Measurements from ENCODE around the gene NDNF. TPM values are rescaled to one million over a fixed set of nuclear protein-coding genes. Genes with fewer than 3 reads are reported as not detected.

NDNF gene, protein sequence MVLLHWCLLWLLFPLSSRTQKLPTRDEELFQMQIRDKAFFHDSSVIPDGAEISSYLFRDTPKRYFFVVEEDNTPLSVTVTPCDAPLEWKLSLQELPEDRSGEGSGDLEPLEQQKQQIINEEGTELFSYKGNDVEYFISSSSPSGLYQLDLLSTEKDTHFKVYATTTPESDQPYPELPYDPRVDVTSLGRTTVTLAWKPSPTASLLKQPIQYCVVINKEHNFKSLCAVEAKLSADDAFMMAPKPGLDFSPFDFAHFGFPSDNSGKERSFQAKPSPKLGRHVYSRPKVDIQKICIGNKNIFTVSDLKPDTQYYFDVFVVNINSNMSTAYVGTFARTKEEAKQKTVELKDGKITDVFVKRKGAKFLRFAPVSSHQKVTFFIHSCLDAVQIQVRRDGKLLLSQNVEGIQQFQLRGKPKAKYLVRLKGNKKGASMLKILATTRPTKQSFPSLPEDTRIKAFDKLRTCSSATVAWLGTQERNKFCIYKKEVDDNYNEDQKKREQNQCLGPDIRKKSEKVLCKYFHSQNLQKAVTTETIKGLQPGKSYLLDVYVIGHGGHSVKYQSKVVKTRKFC
- total RNA-seq: 45.2 TPM

DNA sequence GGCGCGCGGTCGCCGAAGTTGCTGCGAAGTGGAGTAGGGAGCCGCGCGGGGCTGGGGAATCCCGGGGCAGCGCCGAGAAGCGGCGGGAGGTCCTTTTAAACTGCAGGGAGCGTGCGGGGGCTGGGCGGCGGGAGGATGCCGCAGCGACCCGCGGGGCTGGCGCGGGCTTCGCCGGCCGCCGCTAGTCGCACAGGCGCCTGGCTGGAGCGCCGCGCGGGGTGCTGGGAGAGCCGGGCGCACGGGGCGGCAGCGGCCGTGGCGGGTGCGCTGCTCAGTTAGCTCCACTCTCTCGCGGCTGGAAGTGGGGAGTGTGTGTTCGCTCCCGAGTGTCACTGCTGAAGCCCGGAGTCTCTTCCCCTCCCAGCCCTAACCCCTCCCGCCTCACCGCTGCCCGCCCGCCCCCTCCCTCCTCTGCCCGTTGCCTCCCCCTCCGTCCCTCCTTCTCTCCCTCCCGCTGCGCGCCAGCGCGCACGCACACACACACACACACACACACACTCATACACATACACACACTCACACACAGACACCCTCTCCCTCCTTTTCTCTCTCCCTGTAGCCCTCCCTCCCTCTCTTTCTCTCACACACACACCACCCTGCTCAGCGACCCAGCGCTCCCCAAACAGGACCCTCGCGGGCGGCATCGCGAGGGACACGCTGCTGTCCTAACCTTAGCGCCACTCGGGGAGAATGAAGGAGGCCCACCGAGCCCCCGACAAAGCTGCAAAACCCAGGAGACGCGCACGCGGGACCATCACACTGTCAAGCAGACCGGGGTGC is at the start of gene NDNF:
Gene NDNF, minus strand, starts transcription at position 312 of the 780 bp plus-strand sequence. CDS start 26,698 bp downstream, outside the sequence.
- peak; percentile 75 for DNase-seq (ENCODE audit: low spot score)

DNA sequence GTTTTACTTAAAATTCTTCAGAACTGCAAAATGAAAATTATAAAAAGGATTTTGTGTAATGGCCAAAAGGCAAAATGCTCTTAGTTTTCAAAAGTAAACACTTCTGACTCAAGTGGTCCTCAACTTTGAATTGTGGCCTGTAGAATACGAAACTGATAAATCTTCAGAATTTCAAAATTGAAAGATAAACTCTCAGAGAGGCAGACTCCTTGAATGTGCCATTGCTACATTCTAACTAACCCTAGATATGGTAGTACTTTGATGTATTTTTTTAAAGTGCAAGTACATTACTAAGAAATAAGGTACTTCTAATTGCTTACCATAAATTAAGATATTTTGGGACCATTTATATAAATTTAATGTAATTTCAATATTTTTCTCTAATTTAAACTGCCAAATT is 47.4 kb upstream of the NDNF start:
- no peak for DNase-seq (ENCODE audit: low spot score)

DNA sequence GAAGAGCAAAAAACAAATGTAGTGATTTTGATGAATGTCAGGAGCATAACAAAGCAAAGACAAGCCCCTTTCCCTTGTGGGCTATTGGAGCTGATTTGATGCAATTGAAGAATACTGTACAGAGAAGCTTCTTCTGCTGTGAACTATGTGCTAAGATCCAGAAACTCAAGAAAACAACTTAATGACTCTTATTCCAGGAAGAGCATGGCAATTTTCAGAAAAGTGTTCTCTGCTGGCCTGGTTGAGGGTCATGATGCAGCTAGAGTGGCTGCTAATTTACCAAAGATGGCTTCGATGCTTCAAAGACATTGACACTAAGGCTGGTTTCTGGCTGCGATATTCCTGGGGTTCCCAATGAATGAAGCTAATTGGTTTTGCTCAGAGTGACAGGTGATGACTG is 46.0 kb upstream of the NDNF start:
- DNase-seq (ENCODE audit: low spot score): no peak

DNA sequence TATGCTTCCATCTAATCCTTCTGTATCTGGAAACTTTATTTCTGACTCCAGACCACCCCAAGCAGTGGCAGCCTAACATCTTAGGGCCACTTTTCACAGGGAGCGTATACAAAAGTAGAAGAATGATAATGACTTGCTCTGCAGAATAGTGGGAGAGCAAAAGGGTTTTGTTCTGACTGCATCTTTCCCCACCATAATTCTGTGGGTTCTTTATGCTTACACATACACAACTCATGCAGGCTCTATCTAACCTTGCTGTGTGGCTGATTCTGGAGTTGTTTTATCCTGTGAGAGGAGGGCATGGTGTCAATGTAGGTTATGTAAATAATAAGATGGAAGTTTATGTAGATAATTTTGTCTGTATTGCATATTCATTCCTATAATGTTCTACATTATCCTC is 42.4 kb upstream of the NDNF start:
- DNase-seq (ENCODE audit: low spot score): no peak

DNA sequence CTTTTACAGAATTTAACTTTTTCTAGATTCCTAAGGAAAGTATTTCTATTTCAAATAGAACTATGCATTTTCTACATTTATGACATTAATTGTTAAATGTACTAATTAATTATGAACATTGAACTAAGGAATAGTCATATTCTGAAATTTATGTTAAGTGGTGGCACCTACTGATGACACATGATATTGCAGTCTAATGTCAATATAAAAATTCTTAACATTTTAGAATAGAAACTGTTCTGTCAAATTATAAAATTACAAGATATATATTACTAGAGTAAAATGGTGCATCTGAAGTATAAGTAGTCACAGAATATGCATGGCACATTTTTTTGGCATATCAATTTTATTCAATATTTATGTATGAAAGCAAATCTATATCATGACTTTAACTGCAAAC is 40.2 kb upstream of the NDNF start:
- DNase-seq (ENCODE audit: low spot score): no peak

DNA sequence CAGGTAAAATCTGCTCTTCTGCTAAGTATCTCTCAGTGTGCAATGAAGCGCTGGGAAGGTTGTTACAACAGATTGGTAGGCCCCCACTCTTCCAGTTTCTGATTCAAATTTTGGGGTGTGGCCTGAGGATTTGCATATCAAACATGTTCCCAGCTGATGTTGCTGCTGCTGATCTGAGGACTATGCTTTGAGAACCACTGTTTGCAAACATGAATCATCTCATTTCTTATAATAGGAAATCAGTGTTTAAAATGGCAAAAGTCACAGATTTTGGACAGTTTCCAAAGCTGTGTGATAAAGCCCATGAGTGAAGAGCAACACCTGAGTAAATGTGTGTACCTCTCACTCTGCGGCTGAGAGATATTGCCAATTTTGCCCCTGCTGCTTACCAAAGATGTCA is 36.2 kb upstream of the NDNF start:
- DNase-seq (ENCODE audit: low spot score): no peak

DNA sequence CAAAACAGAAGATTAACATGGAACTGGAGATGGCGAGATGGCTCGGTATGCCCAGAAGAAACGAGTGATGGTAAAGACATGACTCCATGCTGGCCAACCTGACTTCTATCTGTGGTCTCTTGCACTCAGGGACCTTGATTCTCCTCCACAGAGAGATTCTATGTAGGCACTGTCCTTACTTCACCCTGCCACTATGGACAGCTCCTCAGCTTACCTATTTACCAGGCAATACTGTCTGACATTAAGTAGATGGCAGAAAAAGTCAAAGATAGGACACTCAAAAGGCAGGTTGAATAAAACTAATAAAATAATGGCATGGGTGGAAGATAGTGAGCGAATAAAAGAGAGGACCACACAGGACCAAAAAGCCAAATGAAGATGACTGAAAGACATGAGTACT is 35.2 kb upstream of the NDNF start:
- DNase-seq (ENCODE audit: low spot score): no peak

DNA sequence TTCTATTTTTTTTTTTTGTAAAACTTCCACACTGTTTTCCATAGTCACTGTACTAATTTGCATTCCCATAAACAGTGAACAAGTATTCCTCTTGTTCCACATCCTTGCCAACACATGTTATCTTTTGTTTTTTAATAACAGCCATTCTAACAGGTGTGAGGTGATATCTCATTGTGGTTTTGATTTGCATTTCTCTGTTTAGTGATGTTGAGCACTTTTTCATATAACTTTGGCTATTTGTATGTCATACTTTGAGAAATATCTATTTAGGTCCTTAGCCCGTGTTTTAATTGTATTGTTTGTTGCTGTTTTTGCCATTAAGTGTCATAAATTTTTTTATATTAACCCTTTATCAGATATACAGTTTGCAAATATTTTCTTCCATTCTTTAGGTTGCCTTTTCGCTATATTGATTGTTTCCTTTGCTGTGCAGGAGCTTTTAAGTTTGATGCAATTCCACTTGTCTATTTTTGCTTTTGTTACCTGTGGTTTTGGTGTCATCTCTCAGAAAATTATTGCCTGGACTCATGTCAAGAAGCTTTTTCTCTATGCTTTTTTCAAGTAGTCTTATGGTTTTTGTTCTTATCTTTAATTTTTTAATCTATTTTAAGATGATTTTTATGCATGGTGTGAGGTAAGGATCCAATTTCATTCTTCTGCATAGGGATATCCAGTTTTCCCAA is 27.9 kb upstream of the NDNF start:
- no peak for DNase-seq (ENCODE audit: low spot score)

DNA sequence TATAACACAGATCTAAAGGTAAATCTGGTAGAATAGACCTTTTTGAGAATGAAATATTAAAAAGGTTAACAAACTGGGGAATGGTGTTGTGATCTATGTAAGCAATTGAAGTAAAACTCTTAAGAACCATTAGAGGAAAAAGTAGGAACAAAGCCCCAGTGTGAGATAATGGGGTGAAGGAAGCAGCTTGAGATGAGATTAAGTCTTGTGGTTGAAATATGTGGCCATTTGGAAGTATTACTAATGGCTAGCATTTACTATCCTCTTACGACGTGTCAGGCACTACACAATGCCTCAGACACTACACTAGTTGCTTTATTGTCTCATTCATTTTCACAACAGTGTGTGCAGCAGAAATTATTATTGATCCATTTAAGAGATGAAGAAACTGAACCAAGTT is 25.9 kb upstream of the NDNF start:
- no peak for DNase-seq (ENCODE audit: low spot score)

DNA sequence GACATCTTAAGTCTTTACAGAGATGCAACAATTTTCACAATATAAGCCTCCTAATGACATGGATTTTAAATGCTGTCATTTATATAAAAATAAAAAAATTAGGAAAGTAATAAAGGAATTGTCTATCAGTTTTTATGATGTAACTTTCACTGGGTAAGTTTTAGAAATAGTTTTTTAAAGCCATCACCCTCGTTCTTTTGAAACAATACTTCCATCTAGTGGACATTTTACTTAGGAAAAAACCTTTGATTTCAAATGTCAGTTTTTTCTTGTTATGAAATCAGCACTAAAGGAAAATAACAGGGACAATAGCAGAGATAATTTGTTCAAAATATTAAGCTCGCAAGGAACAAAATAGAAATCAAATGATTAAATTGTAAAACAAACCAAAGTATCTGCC is 24.3 kb upstream of the NDNF start:
- DNase-seq (ENCODE audit: low spot score): no peak

DNA sequence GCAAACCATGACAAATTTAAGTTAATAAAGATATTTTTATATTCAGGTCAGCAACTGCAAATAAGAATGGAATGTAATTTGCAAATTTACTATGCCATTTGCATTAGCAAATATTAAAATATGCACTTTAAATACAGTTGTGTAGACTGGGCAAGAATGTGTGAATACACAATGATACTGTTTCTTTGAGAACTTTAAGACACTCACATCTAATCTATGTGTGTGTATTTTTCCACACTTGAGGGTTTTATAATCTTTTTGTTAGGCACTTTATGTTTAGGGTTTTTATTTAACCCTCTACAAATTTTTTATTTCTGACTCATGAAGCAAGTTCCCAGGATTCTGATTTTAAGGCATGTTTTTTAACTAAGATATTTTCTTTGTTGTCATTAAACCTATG is 23.9 kb upstream of the NDNF start:
- DNase-seq (ENCODE audit: low spot score): no peak

DNA sequence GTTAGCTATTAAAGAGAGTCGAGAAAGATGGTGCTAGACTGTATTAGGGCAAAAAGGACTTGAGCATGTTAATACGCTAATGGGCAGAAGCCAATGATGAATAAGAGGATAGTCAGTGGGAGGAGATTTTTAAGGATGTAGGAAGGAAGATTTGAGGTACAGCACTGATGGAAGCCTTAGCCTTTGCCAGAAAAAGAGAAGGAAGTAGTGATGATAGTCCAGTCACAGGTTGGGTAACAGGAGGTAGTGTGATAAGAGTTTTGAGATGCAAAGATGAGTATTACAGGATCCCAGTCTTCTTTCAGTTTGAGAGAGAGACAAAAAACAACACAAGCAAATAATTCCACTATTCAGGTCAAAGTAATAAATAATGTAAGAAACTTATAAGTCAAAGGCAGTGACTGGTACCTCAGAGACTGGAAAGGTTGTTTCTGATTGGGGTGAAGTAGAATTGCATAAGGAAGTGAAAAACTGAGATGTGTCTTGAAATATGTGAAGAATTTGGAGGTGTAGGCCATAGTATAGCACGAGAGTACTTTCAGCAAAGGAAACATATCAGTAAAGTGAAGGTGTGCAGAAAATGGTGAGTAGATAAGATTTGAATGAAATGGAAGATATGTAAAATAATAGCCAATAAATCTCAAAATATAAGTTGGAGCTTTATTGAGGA is 22.1 kb upstream of the NDNF start:
- no peak for DNase-seq (ENCODE audit: low spot score)

DNA sequence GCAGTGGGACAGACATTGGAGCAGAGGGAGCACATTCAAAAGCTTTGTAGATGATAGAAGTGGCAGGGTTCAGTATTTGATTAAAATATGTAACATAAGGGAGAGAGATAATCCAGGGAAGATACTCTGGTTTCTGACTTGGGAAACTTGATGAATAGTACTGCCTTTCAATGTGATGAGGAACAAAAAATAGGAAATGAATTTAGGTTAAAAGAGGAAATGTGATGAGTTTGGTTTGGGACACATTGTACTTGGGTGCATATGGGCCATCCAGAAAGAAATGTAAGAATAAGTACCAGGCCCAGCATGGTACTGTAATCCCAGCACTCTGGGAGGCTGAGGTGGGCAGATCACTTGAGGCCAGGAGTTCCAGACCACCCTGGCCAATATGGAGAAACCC is 20.9 kb upstream of the NDNF start:
- no peak for DNase-seq (ENCODE audit: low spot score)

DNA sequence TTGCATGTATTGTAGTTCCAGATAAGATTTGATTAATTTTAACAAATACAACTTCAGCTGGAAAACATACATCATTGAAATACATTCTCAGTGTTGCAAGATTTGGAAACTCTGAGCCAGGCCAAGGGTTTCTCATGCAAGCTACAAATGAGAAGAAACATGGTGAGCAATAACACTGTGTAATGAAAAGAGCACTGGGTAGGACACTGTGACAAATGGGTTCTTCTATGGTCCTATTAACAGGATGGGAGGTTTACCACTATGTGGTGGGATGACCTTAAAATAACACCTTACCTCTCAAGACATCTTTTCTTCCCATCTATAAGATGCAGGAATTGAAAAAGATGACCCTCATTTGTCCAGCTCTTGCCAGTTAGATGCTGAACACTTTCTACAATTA is 19.6 kb upstream of the NDNF start:
- no peak for DNase-seq (ENCODE audit: low spot score)

DNA sequence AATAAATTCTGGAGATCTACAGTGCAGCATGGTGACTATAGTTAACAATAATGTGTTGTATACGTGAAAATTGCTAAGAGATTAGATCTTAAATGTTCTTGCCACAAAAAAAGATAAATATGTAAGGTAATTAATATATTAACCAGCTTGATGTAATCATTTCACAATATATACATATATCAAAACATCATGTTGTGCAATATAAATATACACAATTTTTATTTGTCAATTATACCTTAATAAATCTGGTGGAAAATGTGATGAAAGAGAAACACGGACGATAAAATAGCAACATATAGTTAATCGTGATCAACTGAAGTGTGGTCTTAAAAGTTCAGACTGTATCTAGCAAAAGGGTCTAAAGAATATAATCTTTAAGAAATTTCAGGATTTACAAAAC is 16.5 kb upstream of the NDNF start:
- no peak for DNase-seq (ENCODE audit: low spot score)

DNA sequence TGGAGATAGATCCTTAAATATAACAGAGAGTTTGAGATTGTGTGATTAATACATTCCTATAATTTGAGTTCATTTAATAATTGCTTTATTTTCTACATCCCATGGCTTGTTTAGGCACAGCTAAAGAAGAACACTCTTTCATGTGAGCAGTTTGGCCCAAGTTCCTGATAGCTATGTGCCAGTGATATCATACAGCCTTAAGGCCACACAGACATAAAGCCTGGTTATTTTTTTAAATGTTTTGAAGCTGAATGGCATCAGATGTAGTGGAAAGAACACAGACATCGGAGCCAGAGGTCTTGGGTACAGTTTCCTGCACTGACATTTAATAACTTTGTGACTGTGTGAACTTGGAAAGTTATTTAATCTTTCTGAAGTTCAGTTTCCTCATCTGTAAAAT is 7.0 kb upstream of the NDNF start:
- no peak for DNase-seq (ENCODE audit: low spot score)

DNA sequence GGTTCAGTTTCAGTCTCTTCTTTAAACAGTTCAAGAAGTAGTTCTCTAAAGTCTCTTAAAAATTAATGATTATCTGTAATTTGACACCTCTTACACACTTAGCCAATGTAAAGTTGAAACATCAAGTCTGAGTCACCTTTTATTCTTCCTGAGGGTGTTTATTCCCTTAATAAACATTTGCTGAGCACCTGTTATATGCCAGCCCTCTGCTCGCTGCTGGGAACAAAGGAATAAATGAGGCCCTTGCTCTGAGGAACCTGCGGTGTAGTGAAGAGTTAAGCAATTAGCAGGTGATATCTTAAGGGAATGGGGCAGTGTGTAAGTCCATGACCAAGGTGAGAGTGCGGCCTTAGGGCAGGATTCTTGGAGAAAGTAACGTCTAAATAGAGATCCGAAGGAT is 5.2 kb upstream of the NDNF start:
- no peak for DNase-seq (ENCODE audit: low spot score)

DNA sequence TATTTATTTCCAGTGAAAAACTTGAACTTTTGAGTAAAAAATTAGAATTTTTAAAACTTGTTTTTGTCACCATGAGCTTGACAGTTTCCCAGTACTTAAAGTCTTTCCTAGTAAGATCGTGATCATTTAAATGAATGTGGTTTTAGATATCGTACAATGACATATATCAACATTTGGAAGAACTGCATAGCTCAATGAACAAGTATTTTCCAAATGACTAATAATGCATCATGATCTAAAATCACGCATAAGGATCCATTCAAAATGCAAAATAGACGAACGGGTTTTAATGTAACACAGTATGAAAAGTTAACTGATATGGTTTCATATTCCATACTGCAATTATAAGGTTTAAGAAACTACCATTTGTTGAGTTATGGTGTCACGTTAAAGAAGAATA is 4.1 kb upstream of the NDNF start:
- DNase-seq (ENCODE audit: low spot score): no peak

DNA sequence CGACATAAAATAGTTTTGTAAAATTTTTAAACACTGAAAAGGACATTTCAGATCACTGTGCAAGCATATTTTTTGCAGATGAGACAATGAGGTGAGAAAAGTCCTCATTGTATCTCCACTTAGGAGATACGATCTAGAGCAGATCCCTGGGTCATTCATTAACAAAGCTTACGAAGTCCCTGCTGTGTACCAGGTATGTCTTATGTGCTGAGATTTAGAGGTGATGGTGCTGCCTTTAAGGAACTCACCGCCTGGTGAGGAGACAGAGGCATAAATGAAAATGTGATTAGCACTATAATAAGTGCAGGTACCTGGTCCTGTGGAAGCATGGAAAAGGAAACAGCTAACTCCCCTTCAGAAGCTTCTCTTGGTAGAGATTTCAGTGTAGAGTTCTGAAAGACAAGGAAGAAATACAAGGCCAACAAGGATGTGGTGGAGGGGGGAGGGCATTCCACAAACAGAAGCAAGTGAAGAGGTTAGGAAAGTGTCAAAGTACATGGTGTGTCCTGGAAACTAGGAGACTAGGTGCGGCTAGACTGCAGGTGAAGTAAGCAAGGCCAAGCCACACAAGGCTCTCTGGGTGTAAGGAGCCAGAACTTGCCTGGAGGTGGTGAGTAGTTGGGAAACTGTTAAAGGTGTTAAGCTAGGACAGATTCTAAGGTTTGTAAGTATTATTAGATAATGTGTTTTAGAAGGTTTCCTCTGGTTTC is 1.5 kb upstream of the NDNF start:
- peak; percentile 78 for DNase-seq (ENCODE audit: low spot score)

DNA sequence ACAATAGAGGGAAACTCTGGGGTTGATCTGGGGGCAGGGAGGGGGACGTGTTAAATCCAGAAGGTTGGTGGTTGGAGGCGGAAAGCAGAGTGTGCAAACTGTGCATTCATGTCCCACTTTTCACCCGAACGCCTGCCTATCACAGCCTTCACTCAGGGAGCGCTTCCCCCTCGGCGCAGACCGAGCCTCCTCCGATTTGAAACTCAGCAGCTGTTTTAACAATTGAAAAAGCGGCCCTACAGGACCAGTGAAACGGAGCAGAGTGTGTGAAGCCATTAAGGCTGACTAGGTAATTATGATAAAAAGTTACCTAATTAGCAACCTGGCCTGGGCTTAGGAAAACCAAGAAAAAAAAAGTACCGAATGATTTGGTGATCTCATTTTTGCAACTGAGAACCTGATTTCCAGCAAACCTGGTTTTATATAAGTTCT is 685 bp upstream of the NDNF start:
- DNase-seq (ENCODE audit: low spot score): peak; percentile 14

DNA sequence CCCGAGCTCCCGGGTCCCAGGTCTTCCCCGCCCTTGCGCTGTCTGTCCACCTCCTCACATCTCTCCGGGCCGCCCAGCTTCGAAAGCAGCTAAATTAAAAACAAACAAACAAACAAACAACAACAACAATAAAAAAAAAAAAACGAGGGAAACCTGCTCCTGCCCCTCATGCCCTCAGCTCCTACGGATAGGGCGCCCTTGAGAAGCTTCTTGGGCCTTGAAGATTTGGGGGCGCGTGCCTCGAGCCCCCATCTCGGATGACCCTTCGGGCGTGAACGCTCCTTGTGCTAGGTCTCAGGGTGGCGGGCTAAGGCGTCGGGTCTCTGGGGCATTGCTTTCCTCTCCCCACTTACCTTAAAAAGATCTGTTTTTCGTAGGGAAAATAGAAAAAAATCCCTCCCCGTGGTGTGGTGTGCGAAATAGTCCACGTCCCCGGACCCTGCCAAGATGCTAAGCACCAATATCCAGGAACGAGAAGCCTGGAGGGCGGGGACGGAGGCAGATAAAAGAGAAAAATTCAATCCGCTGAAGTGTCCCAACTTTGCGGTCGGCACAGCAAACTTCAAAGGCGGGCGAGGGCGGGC is 603 bp downstream of the NDNF start:
- DNase-seq (ENCODE audit: low spot score): no peak
